ENCODE measurements around the gene DOCK10. TPM values are rescaled to one million over a fixed set of nuclear protein-coding genes. Genes with fewer than 3 reads are reported as not detected.

DOCK10 gene
- total RNA-seq, 1 donor from 2014 or later, result 172 TPM

DNA sequence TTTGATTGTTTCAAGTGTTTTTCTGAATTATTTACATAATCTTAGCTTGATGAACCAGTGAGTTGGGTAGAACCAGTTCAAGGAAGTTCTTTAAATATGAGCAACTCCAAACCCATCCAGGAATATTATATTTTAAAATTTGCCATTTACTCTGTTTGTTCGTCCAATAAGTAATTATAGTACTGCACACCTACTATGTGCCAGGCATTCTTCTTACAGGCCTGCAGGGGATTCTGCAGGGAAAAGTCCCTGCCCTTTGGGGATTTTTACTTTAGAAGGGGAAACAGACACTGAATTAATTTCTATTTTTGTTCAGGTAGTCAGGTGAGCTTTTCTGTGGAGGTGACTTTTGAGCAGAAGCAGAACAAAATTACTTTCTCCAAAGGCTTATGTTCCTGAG is 146.9 kb downstream of the DOCK10 start:
- H3K36me3 Mint-ChIP-seq (ENCODE audit: low read depth), result peaks cover 54% of the 10 kb centered on the region
- ChIA-PET CTCF (interaction anchor here (0.6 to 1.4 kb wide), 2 partner anchors 38 to 107 kb away, joined by 3 read pairs; no protein-coding TSS in a partner anchor), POLR2A (interaction anchor here (0.7 to 1.4 kb wide), 4 partner anchors 32 to 1000 kb away, joined by 3 to 5 read pairs (median 3); no protein-coding TSS in a partner anchor)
- H3K27ac Mint-ChIP-seq, result peak overlapping the region; percentile 95
- intact Hi-C loops (cut with micrococcal nuclease), result loop anchor here (2.0 kb wide), 2 partner anchors 21 to 77 kb away; no protein-coding TSS in a partner anchor
- peak overlapping the region; percentile 74 for H3K4me3 Mint-ChIP-seq
- H3K4me1 Mint-ChIP-seq, result peaks cover 60% of the 10 kb centered on the region
- DNase-seq, result no peak
- H3K9me3 Mint-ChIP-seq, result no peaks in the 10 kb centered on the region
- no peak for ATAC-seq (ENCODE audit: low read depth)
- TF ChIP-seq, protein P1, sequence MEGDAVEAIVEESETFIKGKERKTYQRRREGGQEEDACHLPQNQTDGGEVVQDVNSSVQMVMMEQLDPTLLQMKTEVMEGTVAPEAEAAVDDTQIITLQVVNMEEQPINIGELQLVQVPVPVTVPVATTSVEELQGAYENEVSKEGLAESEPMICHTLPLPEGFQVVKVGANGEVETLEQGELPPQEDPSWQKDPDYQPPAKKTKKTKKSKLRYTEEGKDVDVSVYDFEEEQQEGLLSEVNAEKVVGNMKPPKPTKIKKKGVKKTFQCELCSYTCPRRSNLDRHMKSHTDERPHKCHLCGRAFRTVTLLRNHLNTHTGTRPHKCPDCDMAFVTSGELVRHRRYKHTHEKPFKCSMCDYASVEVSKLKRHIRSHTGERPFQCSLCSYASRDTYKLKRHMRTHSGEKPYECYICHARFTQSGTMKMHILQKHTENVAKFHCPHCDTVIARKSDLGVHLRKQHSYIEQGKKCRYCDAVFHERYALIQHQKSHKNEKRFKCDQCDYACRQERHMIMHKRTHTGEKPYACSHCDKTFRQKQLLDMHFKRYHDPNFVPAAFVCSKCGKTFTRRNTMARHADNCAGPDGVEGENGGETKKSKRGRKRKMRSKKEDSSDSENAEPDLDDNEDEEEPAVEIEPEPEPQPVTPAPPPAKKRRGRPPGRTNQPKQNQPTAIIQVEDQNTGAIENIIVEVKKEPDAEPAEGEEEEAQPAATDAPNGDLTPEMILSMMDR (IDR thresholded peaks at IDR 0.05), result no peak
- no peaks in the 10 kb centered on the region for H3K27me3 Mint-ChIP-seq

GRCh38 chr2:224894356-224894755 is 147.9 kb downstream of the DOCK10 start:
- peak; percentile 70 for ATAC-seq (ENCODE audit: low read depth)

GRCh38 chr2:224893848-224894247 is 148.4 kb downstream of the DOCK10 start:
- H3K4me3 Mint-ChIP-seq, result peak overlapping the region; percentile 74
- intact Hi-C loops (cut with micrococcal nuclease), result loop anchor here (1.0 to 2.0 kb wide), 7 partner anchors 12 to 147 kb away; no protein-coding TSS in a partner anchor
- DNase-seq, result no peak

More at GRCh38 chr2:224894356-224894755, 147.9 kb downstream of the DOCK10 start:
- peaks cover 63% of the 10 kb centered on the region for H3K36me3 Mint-ChIP-seq (ENCODE audit: low read depth)
- CTCF ChIA-PET, result interaction anchor here (1.0 kb wide), 1 partner anchor 108 kb away, joined by 3 read pairs; no protein-coding TSS in a partner anchor
- no peaks in the 10 kb centered on the region for H3K27me3 Mint-ChIP-seq
- H3K9me3 Mint-ChIP-seq, result no peaks in the 10 kb centered on the region
- H3K4me3 Mint-ChIP-seq, result peak overlapping the region; percentile 74
- DNase-seq, result no peak
- H3K27ac Mint-ChIP-seq, result peak overlapping the region; percentile 95
- H3K4me1 Mint-ChIP-seq, result peaks cover 62% of the 10 kb centered on the region
- TF ChIP-seq, protein P1 (IDR thresholded peaks at IDR 0.05), result no peak
- POLR2A ChIA-PET, result interaction anchor here (0.9 to 1.4 kb wide), 5 partner anchors 16 to 59 kb away, joined by 3 to 4 read pairs (median 3); no protein-coding TSS in a partner anchor
- intact Hi-C loops (cut with micrococcal nuclease), result loop anchor here (1.0 to 2.0 kb wide), 7 partner anchors 12 to 147 kb away; no protein-coding TSS in a partner anchor

DNA sequence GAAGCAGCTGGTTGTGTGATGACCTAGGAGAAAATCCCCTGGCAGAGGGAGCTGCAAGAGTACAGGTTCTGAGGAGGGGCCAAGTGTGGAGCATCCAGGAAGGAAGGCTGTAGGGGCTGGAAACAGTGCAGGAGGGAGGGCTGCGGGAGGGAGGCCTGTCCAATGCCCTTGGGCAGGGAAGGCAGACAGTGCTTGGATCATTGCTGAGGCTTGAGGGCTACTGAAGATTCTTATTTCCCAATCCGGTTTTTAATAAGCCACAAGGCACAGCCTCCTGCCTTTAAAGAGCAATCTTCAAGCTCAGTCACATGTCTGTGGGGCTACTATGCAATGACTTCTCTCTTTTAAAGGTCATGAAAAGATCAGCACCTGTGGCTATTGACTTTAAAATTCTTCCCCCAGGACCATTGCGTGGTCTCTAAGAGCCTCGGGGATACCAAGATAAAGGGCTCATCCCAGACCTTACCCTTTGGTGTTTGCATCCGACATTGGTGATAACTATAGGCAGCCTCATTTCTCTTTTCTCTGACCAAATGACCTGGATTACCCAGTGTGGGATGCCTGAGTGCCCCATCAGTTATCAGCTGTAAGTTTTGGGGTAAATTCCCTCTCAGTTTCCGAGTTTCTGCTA is 149.6 kb downstream of the DOCK10 start:
- ChIA-PET POLR2A (interaction anchor here (0.7 to 1.4 kb wide), 5 partner anchors 17 to 149 kb away, joined by 3 to 4 read pairs (median 3); partner anchors contain the start of gene DOCK10), CTCF (interaction anchor here (1.1 kb wide), 1 partner anchor 109 kb away, joined by 3 read pairs; no protein-coding TSS in a partner anchor)
- Mint-ChIP-seq H3K27me3 (no peaks in the 10 kb centered on the region), H3K4me3 (peak overlapping the region; percentile 47), H3K36me3 (ENCODE audit: low read depth) (peaks cover 61% of the 10 kb centered on the region), H3K4me1 (peaks cover 60% of the 10 kb centered on the region), H3K27ac (peak overlapping the region; percentile 83), H3K9me3 (no peaks in the 10 kb centered on the region)
- TF ChIP-seq, protein P1 (IDR thresholded peaks at IDR 0.05), result no peak
- DNase-seq, result no peak
- intact Hi-C loops (cut with micrococcal nuclease), result no loop called here
- peak; percentile 50 for ATAC-seq (ENCODE audit: low read depth)

More at GRCh38 chr2:224893848-224894247, 148.4 kb downstream of the DOCK10 start:
- Mint-ChIP-seq H3K27ac (peak overlapping the region; percentile 95), H3K9me3 (no peaks in the 10 kb centered on the region), H3K36me3 (ENCODE audit: low read depth) (peaks cover 65% of the 10 kb centered on the region), H3K4me1 (peaks cover 62% of the 10 kb centered on the region), H3K27me3 (no peaks in the 10 kb centered on the region)
- TF ChIP-seq, protein P1 (IDR thresholded peaks at IDR 0.05), result no peak
- POLR2A ChIA-PET, result interaction anchor here (0.9 to 1.4 kb wide), 4 partner anchors 16 to 59 kb away, joined by 3 to 4 read pairs (median 3); no protein-coding TSS in a partner anchor
- CTCF ChIA-PET, result interaction anchor here (1.0 to 1.1 kb wide), 2 partner anchors 107 to 109 kb away, joined by 3 read pairs; no protein-coding TSS in a partner anchor
- no peak for ATAC-seq (ENCODE audit: low read depth)

- Mint-ChIP-seq H3K27me3 (no peaks in the 10 kb centered on the region), H3K9me3 (no peaks in the 10 kb centered on the region), H3K36me3 (ENCODE audit: low read depth) (peaks cover 67% of the 10 kb centered on the region), H3K4me1 (peaks cover 57% of the 10 kb centered on the region), H3K27ac (peak overlapping the region; percentile 42), H3K4me3 (no peak overlapping the region)
- no peak for ATAC-seq (ENCODE audit: low read depth)
- POLR2A ChIA-PET, result no interaction called here
- TF ChIP-seq, protein P1 (IDR thresholded peaks at IDR 0.05), result no peak
- DNase-seq, result no peak
- intact Hi-C loops (cut with micrococcal nuclease), result no loop called here
- CTCF ChIA-PET, result no interaction called here
These were observed 151.9 kb downstream of the DOCK10 start for GRCh38 chr2:224890372-224890771.
